HEK293 (cell line): ENCODE measurements around the gene NR3C2.

Experiments
- CTCF ChIA-PET: fragments of 350-600 bp; formaldehyde crosslinking; extraction: SDS; loops from one replicate; lab custom pipeline; 2021; ENCODE audit warnings: antibody characterized with exemption; lab: Yijun Ruan, JAX
- POLR2A ChIA-PET: fragments of 300-600 bp; formaldehyde crosslinking; extraction: SDS; loops from one replicate; lab custom pipeline; 2020; ENCODE audit warnings: antibody characterized with exemption, inconsistent platforms; lab: Yijun Ruan, JAX
- H3K27ac ChIP-seq: fragments of 200-500 bp; sonication (Bioruptor generic); 2 replicates; pipeline ENCODE4 v1.5.1; 2014; ENCODE audit warnings: low read depth, low read length, control low read depth, inconsistent platforms; ENCODE audit errors: extremely low read depth
- H3K36me3 ChIP-seq, 2 experiments: fragments of 200-500 bp in 1 of 2; sonication (Bioruptor generic) in 1 of 2; 1 replicate in 1 of 2; 2 replicates in 1 of 2; pipeline ENCODE4 v1.5.1; 2014 to 2017; ENCODE audit warnings: inconsistent platforms in 2 of 2, low read length in 2 of 2; ENCODE audit not compliant: control insufficient read depth in 2 of 2, insufficient read depth in 1 of 2
- H3K4me1 ChIP-seq: fragments of 200-500 bp; sonication (Bioruptor generic); 2 replicates; pipeline ENCODE4 v1.5.1; 2014; ENCODE audit warnings: mild to moderate bottlenecking, low read length, inconsistent platforms; ENCODE audit not compliant: control insufficient read depth, insufficient read depth
- H3K4me3 ChIP-seq: 2 replicates; pipeline ENCODE4 v1.5.1; 2011; ENCODE audit warnings: low read depth, mild to moderate bottlenecking, control low read depth, low read length, moderate library complexity
- H3K9me3 ChIP-seq: fragments of 200-500 bp; sonication (Bioruptor generic); 2 replicates; pipeline ENCODE4 v1.5.1; 2014; ENCODE audit warnings: low read depth, low read length, inconsistent platforms; ENCODE audit not compliant: control insufficient read depth, insufficient read depth
- CTCF ChIP-seq: fragments of 450-650 bp; formaldehyde crosslinking; IDR thresholded peaks from 2 replicates; pipeline ENCODE4 v1.5.1; 2016; ENCODE audit warnings: missing biosample characterization, missing genetic modification characterization
- GFI1B ChIP-seq: fragments of 450-650 bp; formaldehyde crosslinking; IDR thresholded peaks from 2 replicates; pipeline ENCODE4 v1.5.1; 2016; ENCODE audit warnings: missing biosample characterization, missing genetic modification characterization
- GLI2 ChIP-seq: fragments of 450-650 bp; formaldehyde crosslinking; IDR thresholded peaks from 2 replicates; pipeline ENCODE4; 2017; ENCODE audit warnings: missing biosample characterization, missing genetic modification characterization, low read depth, borderline replicate concordance
- HOXD13 ChIP-seq: sonication (generic); formaldehyde crosslinking; IDR thresholded peaks from 2 replicates; pipeline ENCODE4 v1.8.0; 2022; ENCODE audit warnings: missing genetic modification reagents, borderline replicate concordance
- INSM2 ChIP-seq: fragments of 450-650 bp; formaldehyde crosslinking; IDR thresholded peaks from 2 replicates; pipeline ENCODE4 v1.5.1; 2016; ENCODE audit warnings: missing biosample characterization, missing genetic modification characterization
- KLF10 ChIP-seq: fragments of 450-650 bp; IDR thresholded peaks from 2 replicates; pipeline ENCODE4 v1.5.1; 2018; ENCODE audit warnings: missing biosample characterization, mild to moderate bottlenecking, missing genetic modification characterization
- KLF8 ChIP-seq: fragments of 450-650 bp; formaldehyde crosslinking; IDR thresholded peaks from 2 replicates; pipeline ENCODE4 v1.5.1; 2016; ENCODE audit warnings: missing biosample characterization, missing genetic modification characterization
- PRDM10 ChIP-seq: fragments of 450-650 bp; formaldehyde crosslinking; IDR thresholded peaks from 2 replicates; pipeline ENCODE4 v1.5.1; 2016; ENCODE audit warnings: missing biosample characterization, missing genetic modification characterization
- SETDB1 ChIP-seq: IDR thresholded peaks from one replicate; pipeline ENCODE4 v1.6.1; 2017; ENCODE audit warnings: mild to moderate bottlenecking, low read length, moderate library complexity, mixed read lengths; ENCODE audit not compliant: insufficient read length
- ZBTB44 ChIP-seq: fragments of 450-650 bp; IDR thresholded peaks from 2 replicates; pipeline ENCODE4 v1.5.1; 2018; ENCODE audit warnings: missing biosample characterization, mild to moderate bottlenecking, missing genetic modification characterization
- ZBTB6 ChIP-seq: fragments of 450-650 bp; formaldehyde crosslinking; IDR thresholded peaks from 2 replicates; pipeline ENCODE4 v1.5.1; 2017; ENCODE audit warnings: missing biosample characterization, missing genetic modification characterization
- ZNF114 ChIP-seq: fragments of 450-650 bp; formaldehyde crosslinking; IDR thresholded peaks from 2 replicates; pipeline ENCODE4 v1.5.0; 2017; ENCODE audit warnings: missing biosample characterization, missing genetic modification characterization
- ZNF146 ChIP-seq: fragments of 450-650 bp; formaldehyde crosslinking; IDR thresholded peaks from 2 replicates; pipeline ENCODE4 v1.5.1; 2016; ENCODE audit warnings: missing biosample characterization, missing genetic modification characterization
- ZNF157 ChIP-seq: fragments of 450-650 bp; formaldehyde crosslinking; IDR thresholded peaks from 2 replicates; pipeline ENCODE4 v1.5.1; 2016; ENCODE audit warnings: missing biosample characterization, missing genetic modification characterization
- ZNF184 ChIP-seq: fragments of 450-650 bp; IDR thresholded peaks from 2 replicates; pipeline ENCODE4 v1.5.1; 2018; ENCODE audit warnings: missing biosample characterization, mild to moderate bottlenecking, missing genetic modification characterization
- ZNF529 ChIP-seq: fragments of 450-650 bp; formaldehyde crosslinking; IDR thresholded peaks from 2 replicates; pipeline ENCODE4 v1.5.1; 2017; ENCODE audit warnings: missing genetic modification characterization, missing biosample characterization; ENCODE audit not compliant: insufficient replicate concordance
- ZNF549 ChIP-seq: fragments of 450-650 bp; IDR thresholded peaks from 2 replicates; pipeline ENCODE4 v1.5.1; 2018; ENCODE audit warnings: missing biosample characterization, missing genetic modification characterization, mild to moderate bottlenecking, inconsistent platforms, moderate library complexity
- ZNF561 ChIP-seq: fragments of 450-650 bp; IDR thresholded peaks from 2 replicates; pipeline ENCODE4 v1.5.1; 2018; ENCODE audit warnings: missing biosample characterization, missing genetic modification characterization, borderline replicate concordance
- ZNF704 ChIP-seq: fragments of 450-650 bp; formaldehyde crosslinking; IDR thresholded peaks from 2 replicates; pipeline ENCODE4 v1.5.1; 2016; ENCODE audit warnings: missing biosample characterization, missing genetic modification characterization
- ZXDB ChIP-seq: fragments of 450-650 bp; formaldehyde crosslinking; IDR thresholded peaks from 2 replicates; pipeline ENCODE4 v1.5.1; 2016; ENCODE audit warnings: missing biosample characterization, missing genetic modification characterization

The NR3C2 gene

GRCh38 chr4:148268835-148269234 is 173.4 kb downstream of the NR3C2 start (continued):
- TF ChIP-seq ZNF704 (no peak), PRDM10 (tag by site-specific recombination) (no peak), INSM2 (tag by site-specific recombination) (no peak)

GRCh38 chr4:148266921-148267320 is 175.3 kb downstream of the NR3C2 start:
- Histone ChIP-seq H3K36me3 (no peaks in the 10 kb centered on the region), H3K9me3 (no peaks in the 10 kb centered on the region), H3K27ac (no peak overlapping the region), H3K4me1 (peaks cover 5% of the 10 kb centered on the region; the same call in 1 of the 2 replicates), H3K4me3 (no peak overlapping the region)
- ChIA-PET CTCF (no interaction called here), POLR2A (no interaction called here)
- TF ChIP-seq ZNF146, result no peak
- TF ChIP-seq ZNF114 (tag by site-specific recombination), result no peak
- no peak for TF ChIP-seq GFI1B
- TF ChIP-seq ZBTB44, result no peak
- no peak for TF ChIP-seq ZNF549
- no peak for TF ChIP-seq HOXD13 (CRISPR knock-in tag)
- TF ChIP-seq ZNF157, result no peak
- no peak for TF ChIP-seq ZBTB6 (tag by site-specific recombination)
- no peak for TF ChIP-seq KLF8 (tag by site-specific recombination)
- no peak for TF ChIP-seq ZXDB
- no peak for TF ChIP-seq GLI2 (tag by site-specific recombination)

GRCh38 chr4:148266240-148266639 is 176.0 kb downstream of the NR3C2 start:
- peaks cover 11% of the 10 kb centered on the region for H3K4me1 ChIP-seq
- CTCF ChIA-PET, result no interaction called here
- no peaks in the 10 kb centered on the region for H3K9me3 ChIP-seq
- no peak for TF ChIP-seq CTCF (tag by site-specific recombination)
- TF ChIP-seq ZNF529 (tag by site-specific recombination), result no peak
- no peak for TF ChIP-seq ZNF561 (tag by site-specific recombination)
- no peak for TF ChIP-seq KLF10 (tag by site-specific recombination)
- TF ChIP-seq ZNF184, result no peak
- TF ChIP-seq SETDB1, result no peak
- POLR2A ChIA-PET, result no interaction called here
- no peak overlapping the region for H3K27ac ChIP-seq
- no peaks in the 10 kb centered on the region for H3K36me3 ChIP-seq
- no peak overlapping the region for H3K4me3 ChIP-seq
